Measurements from ENCODE around the gene APLN. TPM values are rescaled to one million over a fixed set of nuclear protein-coding genes. Genes with fewer than 3 reads are reported as not detected.

Gene APLN
- total and polyA plus RNA-seq, 2 donors (not counting 1 experiment from before 2014, with no cell fraction given), result 0.17 to 2.4 TPM

DNA sequence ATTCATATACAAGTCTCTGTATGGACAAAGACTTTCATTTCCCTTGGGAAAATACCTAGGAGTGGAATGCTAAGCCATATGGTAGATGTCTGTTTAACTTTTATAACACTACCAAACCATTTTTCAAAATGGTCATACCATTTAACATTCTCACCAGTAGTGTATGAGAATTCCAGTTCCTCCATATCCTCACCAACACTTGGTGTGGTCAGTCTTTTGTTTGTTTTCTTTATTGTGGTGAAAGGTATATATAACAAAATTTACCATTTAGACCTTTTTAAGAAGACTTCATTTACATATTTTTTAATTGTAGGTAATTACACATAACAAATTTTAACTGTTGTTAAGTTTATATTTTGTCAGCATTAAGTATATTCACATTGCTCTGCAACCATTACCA is 12.7 kb upstream of the APLN start:
- no peak overlapping the region for H3K4me2 ChIP-seq (ENCODE audit: extremely low read depth, insufficient read depth, low read length)
- H3K4me3 ChIP-seq (replicated peaks in 1 of 4; ENCODE audit: control extremely low read depth in 1 of 4, insufficient read depth in 1 of 4, low read depth in 3 of 4, low read length in 4 of 4), result no peak overlapping the region
- H3K36me3 ChIP-seq (ENCODE audit: control insufficient read depth, insufficient read depth, low read length), result no peaks in the 10 kb centered on the region
- no peaks in the 10 kb centered on the region for H4K20me1 ChIP-seq (ENCODE audit: control insufficient read depth, extremely low read depth, insufficient read depth, low read length)
- H3K9me3 ChIP-seq (ENCODE audit: control insufficient read depth, insufficient read depth, low read depth, low read length), result no peaks in the 10 kb centered on the region
- H3K27me3 ChIP-seq (ENCODE audit: control insufficient read depth, insufficient read depth, low read length), result no peaks in the 10 kb centered on the region
- H2AFZ ChIP-seq (ENCODE audit: low read length), result no peak overlapping the region
- no peaks in the 10 kb centered on the region for H3K79me2 ChIP-seq (ENCODE audit: control insufficient read depth, insufficient read depth, low read length)
- no peak for TF ChIP-seq EZH2 (IDR thresholded peaks at IDR 0.05; ENCODE audit: low read length, missing control alignments)
- TF ChIP-seq, protein P1, sequence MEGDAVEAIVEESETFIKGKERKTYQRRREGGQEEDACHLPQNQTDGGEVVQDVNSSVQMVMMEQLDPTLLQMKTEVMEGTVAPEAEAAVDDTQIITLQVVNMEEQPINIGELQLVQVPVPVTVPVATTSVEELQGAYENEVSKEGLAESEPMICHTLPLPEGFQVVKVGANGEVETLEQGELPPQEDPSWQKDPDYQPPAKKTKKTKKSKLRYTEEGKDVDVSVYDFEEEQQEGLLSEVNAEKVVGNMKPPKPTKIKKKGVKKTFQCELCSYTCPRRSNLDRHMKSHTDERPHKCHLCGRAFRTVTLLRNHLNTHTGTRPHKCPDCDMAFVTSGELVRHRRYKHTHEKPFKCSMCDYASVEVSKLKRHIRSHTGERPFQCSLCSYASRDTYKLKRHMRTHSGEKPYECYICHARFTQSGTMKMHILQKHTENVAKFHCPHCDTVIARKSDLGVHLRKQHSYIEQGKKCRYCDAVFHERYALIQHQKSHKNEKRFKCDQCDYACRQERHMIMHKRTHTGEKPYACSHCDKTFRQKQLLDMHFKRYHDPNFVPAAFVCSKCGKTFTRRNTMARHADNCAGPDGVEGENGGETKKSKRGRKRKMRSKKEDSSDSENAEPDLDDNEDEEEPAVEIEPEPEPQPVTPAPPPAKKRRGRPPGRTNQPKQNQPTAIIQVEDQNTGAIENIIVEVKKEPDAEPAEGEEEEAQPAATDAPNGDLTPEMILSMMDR (conservative IDR thresholded peaks at IDR 0.05 in 1 of 2, IDR thresholded peaks at IDR 0.05 in 1 of 2; ENCODE audit: low read depth in 1 of 2, low read length in 2 of 2), result no peak
- no peak overlapping the region for H3K27ac ChIP-seq (ENCODE audit: insufficient read depth, low read length)
- H3K9ac ChIP-seq (ENCODE audit: insufficient read depth, low read length), result no peak overlapping the region
- DNase-seq (ENCODE audit: low read depth in 2 of 2), result no peak
- H3K4me1 ChIP-seq (ENCODE audit: control insufficient read depth, extremely low read depth, insufficient read depth, low read length), result peaks cover 4% of the 10 kb centered on the region

DNA sequence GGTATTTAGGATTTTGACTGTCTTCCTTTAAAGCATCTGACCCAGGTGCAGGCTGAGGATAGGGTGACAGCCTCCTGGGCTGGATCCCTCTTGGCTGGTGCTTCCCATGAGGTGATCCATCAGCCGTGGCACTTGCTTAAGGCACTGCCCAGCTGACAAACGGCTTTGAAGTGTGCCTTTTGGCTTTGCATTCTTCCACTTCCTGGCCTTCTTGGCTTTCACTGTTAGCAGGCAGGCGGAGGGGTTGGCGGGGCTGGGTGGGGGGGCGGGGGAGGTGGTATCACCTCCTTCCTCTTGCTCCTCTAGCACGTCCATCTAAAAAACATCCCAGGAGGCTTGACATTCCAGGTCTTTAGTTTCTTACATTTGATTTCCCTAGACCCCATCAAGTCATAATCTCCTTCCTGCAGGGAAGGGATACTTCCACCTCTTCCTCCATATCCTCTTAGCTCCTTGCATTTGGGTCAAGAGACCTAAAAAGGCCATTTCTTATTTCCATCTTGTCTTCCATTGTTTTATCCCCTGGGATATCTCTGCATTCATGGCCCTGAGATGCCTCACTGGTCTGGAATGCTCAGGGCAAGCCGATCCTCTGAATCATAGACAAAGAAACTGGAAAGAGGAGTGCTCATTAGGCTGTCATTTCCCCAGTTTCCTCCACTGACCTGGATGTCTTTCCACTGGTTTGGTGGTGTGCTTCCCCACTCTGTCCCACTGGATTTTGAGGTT is 11.3 kb upstream of the APLN start:
- H3K79me2 ChIP-seq (ENCODE audit: control insufficient read depth, insufficient read depth, low read length), result no peaks in the 10 kb centered on the region
- H4K20me1 ChIP-seq (ENCODE audit: control insufficient read depth, extremely low read depth, insufficient read depth, low read length), result no peaks in the 10 kb centered on the region
- H2AFZ ChIP-seq (ENCODE audit: low read length), result peak overlapping the region; percentile 57
- peaks cover 4% of the 10 kb centered on the region for H3K4me1 ChIP-seq (ENCODE audit: control insufficient read depth, extremely low read depth, insufficient read depth, low read length)
- H3K27ac ChIP-seq (ENCODE audit: insufficient read depth, low read length), result peak overlapping the region; percentile 65
- H3K9ac ChIP-seq (ENCODE audit: insufficient read depth, low read length), result no peak overlapping the region
- no peaks in the 10 kb centered on the region for H3K27me3 ChIP-seq (ENCODE audit: control insufficient read depth, insufficient read depth, low read length)
- DNase-seq (ENCODE audit: low read depth in 2 of 2), result peak; percentile 64 to 83
- TF ChIP-seq, protein P1 (conservative IDR thresholded peaks at IDR 0.05 in 1 of 2, IDR thresholded peaks at IDR 0.05 in 1 of 2; ENCODE audit: low read depth in 1 of 2, low read length in 2 of 2), result no peak
- no peak for TF ChIP-seq EZH2 (IDR thresholded peaks at IDR 0.05; ENCODE audit: low read length, missing control alignments)
- no peaks in the 10 kb centered on the region for H3K9me3 ChIP-seq (ENCODE audit: control insufficient read depth, insufficient read depth, low read depth, low read length)
- H3K4me2 ChIP-seq (ENCODE audit: extremely low read depth, insufficient read depth, low read length), result peak overlapping the region; percentile 25
- H3K4me3 ChIP-seq (replicated peaks in 1 of 4; ENCODE audit: control extremely low read depth in 1 of 4, insufficient read depth in 1 of 4, low read depth in 3 of 4, low read length in 4 of 4), result no peak overlapping the region
- no peaks in the 10 kb centered on the region for H3K36me3 ChIP-seq (ENCODE audit: control insufficient read depth, insufficient read depth, low read length)

DNA sequence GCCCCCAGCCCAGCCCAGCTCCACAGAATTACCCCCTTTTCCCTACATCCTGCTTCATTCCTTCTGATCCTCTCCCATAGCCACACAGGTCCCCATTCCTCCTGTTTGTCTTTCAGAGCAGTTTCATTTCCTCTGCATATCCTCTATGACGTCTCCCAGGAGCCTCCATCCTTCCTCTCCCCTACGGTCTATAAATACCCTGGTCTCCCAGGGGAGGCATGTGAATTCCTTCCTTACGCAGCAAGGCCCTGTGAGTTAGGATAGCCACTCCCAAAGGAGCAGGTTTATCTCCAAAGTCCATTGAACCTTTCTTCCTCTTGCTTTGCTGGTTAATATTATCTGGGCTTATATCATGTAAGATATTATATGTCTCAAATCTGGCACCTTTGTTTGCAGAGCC is 8.4 kb upstream of the APLN start:
- Histone ChIP-seq H3K79me2 (ENCODE audit: control insufficient read depth, insufficient read depth, low read length) (no peaks in the 10 kb centered on the region), H3K9ac (ENCODE audit: insufficient read depth, low read length) (no peak overlapping the region), H2AFZ (ENCODE audit: low read length) (no peak overlapping the region), H3K9me3 (ENCODE audit: control insufficient read depth, insufficient read depth, low read depth, low read length) (no peaks in the 10 kb centered on the region), H3K4me2 (ENCODE audit: extremely low read depth, insufficient read depth, low read length) (no peak overlapping the region), H3K4me3 (replicated peaks in 1 of 4; ENCODE audit: control extremely low read depth in 1 of 4, insufficient read depth in 1 of 4, low read depth in 3 of 4, low read length in 4 of 4) (no peak overlapping the region), H3K27me3 (ENCODE audit: control insufficient read depth, insufficient read depth, low read length) (no peaks in the 10 kb centered on the region), H3K36me3 (ENCODE audit: control insufficient read depth, insufficient read depth, low read length) (no peaks in the 10 kb centered on the region), H3K4me1 (ENCODE audit: control insufficient read depth, extremely low read depth, insufficient read depth, low read length) (peaks cover 4% of the 10 kb centered on the region), H4K20me1 (ENCODE audit: control insufficient read depth, extremely low read depth, insufficient read depth, low read length) (no peaks in the 10 kb centered on the region), H3K27ac (ENCODE audit: insufficient read depth, low read length) (no peak overlapping the region)
- TF ChIP-seq EZH2 (IDR thresholded peaks at IDR 0.05; ENCODE audit: low read length, missing control alignments), result no peak
- TF ChIP-seq, protein P1 (conservative IDR thresholded peaks at IDR 0.05 in 1 of 2, IDR thresholded peaks at IDR 0.05 in 1 of 2; ENCODE audit: low read depth in 1 of 2, low read length in 2 of 2), result no peak
- peak in 1 of 2 donors; percentile 24 for DNase-seq (ENCODE audit: low read depth in 2 of 2)

All from fibroblast of lung (primary cell).